ENCODE measurements around the gene BRMS1.

The BRMS1 gene

DNA sequence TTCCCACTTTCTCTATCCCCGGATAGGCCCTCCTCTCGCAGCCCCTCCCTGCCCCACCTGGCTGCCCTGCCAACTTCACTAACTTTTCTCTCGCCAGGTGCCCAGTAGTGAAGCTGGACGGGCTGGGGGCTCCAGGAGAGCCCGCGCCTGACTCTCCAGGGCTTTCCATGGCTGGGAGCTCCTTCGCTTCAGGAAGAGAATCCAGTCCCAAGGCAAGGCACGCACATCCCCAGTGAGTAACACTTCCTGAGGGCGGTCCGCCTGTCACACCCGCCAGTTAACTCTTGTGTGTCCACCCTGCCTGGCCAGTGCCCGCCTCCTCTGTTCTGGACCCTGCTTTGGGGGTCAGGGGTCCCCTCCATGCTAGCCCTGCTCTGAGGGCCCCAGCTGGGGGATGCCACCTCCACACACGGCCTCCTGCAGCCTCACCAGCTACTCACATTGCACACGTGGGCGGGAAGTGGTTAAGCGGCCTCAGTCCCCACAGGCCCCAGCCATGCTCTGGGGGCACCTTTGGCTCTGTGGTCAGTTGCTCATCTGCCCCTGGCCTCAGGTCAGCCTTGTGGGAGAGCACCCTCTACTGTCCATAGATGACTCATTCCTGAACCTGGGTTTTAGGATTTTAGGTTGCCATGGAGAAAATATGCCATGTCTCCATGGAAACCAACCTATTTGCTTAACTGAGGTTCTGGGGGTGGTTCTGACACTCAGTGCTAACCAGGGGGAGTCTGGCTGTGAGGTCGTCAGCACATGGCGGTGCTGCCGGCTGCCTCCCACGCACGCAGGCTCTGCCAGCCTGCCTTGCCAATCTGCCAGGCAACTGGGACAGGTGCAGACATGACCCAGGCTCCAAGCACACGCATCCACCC, 8.4 kb downstream of the BRMS1 start, which contains the start of gene RIN1:
Gene RIN1 (minus strand): TSS at position 201 of the 869 bp plus-strand sequence. CDS start 32 bp downstream, at position 169.
- peak; percentile 27 for DNase-seq (ENCODE audit: low read depth)

DNA sequence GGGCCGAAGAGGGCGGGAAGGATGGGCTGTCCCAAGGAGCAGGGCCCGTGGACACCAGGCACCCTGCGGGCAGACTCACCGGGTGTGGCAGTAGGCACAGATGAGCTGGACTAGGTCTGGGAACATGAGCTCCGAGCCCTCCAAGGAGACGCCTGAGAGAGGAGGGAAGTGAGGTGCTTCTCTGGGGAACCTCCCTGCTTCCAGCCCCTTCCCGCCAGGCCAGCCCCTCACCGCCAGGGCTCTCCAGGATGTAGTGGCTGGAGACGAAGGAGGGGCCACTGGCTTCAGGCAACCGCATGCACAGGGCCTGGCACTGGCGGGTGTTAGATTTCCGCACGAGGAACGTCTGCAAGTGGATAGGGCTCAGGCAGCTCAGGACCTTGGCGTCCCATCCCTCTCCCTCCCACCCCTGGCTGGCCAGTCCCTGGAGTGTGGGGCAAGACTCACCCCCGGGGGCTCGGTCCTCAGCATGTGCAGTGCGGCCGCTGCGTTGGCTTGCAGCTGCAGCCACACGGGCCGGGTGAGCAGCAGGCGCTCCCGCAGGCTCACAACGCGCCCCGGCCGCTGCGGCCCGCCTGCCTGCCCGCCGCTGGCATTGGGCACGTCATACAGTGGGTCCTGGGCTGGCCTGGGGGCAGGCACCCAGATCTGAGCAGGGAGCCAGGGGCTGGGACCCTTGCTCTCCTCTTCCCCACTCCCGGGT, 9.2 kb downstream of the BRMS1 start:
- DNase-seq (ENCODE audit: low read depth): no peak

GRCh38 chr11:66334605-66335442, 10.1 kb downstream of the BRMS1 start:
- no peak for DNase-seq (ENCODE audit: low read depth)

DNA sequence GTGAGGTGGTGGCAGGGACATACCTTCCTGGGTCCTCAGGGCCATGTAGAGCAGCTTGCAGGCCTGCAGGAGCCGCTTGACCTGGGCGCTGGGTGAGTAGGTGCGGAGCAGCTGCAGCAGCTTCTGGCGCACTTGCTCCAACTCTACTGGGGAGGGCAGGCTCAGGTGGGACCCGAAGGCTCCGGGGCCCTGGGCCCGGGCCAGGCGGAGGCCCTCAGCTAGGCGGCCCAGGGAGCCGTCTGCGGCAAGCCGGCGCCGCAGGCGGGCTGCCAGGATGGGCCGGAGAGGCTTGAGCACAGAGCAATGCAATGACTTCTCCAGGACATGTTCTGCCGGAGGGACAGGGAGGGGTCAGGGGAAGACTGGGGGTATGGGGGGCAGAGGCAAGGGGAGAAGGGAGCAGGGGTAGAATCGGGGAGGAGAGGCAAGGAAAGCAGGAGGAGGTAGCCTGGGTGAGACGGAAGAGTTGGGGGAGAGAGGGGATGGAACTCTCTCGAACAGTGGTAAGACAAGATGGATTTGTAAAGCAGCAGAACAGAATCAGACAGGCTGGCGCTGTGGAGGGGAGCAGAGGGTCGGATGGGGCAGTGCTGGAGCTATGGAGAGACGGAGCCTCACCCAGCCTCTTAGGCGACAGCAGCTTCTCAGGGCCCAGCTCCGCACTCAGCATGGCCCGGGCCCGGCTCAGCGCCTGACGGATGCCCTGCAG, 10.9 kb downstream of the BRMS1 start:
- DNase-seq (ENCODE audit: low read depth): no peak

- DNase-seq (ENCODE audit: low read depth): no peak
Observed at GRCh38 chr11:66333220-66333877, 11.6 kb downstream of the BRMS1 start.

- no peak for DNase-seq (ENCODE audit: low read depth)
Observed at GRCh38 chr11:66332371-66333219, 12.3 kb downstream of the BRMS1 start.

GRCh38 chr11:66331542-66332370, 13.1 kb downstream of the BRMS1 start:
- DNase-seq (ENCODE audit: low read depth): no peak

DNA sequence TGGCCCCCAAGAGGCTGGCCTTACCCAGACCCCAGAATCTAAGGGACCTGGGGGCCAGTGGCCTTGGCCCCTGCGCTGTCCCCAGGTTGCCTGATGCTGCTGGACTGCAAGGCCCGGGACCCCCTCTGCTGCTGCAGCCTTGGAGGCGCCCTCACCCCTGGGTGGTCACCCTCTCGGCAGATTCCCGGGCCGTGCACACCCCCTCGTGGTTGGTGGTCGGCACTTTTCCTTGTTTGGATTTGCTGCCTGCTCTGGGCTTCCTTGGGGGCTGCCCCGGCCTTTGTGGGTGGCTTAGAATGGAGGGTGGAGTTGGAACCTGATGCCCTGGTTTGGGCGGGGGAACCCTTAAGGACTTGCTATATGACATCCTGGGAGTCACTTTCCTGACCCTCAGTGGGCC, 14.0 kb downstream of the BRMS1 start:
- DNase-seq (ENCODE audit: low read depth): no peak

DNA sequence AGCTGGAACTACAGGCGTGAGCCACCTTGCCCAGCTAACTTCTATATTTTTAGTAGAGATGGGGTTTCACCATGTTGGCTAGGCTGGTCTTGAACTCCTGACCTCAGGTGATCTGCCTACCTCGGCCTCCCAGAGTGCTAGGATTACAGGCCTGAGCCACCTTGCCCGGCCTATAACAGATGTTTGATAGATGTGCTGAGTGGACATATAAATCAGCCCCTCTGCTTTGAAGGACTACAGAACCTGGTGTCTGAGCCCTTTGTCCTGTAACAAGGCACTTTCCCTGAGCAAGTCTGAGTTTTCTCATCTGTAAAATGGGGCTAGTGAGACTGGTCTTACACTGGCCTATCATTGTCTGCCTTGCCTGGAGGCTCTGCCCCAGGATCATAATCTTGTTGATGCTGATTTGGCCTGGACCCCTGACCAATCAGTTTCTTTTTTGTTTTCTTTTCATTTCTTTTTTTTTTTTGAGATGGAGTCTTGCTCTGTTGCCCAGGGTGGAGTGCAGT, 15.7 kb downstream of the BRMS1 start:
- DNase-seq (ENCODE audit: low read depth): no peak

GRCh38 chr11:66328302-66329144, 16.4 kb downstream of the BRMS1 start:
- peak; percentile 70 for DNase-seq (ENCODE audit: low read depth)

DNA sequence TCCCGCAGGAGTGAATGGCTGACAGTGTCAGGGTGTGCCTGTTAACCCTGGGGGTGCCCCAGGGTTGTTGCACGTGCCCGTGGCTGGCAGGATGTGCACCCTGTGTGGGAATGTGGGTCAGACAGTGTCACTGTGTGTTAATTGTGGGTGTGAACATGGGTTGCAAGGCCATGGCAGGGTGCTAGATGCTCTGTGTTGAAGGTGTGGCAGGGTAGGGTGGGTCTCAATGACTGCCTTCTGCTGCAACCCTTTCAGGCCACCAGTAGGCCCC, 16.9 kb downstream of the BRMS1 start:
- no peak for DNase-seq (ENCODE audit: low read depth)

GRCh38 chr11:66327171-66328030, 17.5 kb downstream of the BRMS1 start:
- DNase-seq (ENCODE audit: low read depth): no peak

DNA sequence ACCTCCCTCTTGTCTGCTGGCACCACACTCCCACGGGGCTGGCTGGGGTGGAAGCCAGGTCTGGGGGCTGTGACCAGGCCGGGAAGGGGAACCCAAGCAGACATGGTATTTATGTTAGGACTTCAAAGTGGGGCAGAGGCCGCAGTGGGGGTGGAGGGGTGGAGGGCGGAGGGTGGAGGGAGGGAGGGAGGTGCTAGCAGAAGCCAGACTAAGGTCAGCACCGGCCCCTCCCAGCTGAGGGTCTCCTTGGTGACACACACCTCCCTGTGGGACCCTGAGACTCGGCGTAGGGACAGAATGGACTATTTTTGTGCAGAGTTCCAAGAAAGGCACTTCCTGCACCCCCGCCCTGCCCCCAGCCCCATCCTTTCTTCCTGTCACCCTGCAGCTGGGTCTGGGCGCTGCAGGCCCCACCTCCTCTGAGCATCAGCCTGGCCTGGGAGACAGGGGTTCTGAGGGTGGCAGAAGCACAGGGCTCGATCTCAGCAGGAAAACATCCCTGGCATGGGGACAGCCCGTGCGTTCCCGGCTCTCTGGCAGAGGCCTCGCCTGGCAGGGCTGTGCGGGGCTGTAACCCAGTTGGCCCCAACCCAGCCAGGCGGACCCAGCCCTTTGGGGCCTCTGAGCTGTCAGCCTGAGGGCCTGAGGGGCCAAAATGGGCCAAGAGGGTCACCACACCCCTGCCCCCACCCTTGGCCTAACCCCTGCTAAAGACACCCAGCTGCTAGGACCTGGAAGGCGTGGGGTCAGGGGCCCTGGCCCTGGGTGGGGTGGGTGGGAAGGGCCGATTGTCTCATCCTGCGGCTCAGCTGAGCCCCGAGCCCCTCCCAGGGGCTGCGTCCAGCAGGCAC, 18.4 kb downstream of the BRMS1 start:
- DNase-seq (ENCODE audit: low read depth): no peak

DNA sequence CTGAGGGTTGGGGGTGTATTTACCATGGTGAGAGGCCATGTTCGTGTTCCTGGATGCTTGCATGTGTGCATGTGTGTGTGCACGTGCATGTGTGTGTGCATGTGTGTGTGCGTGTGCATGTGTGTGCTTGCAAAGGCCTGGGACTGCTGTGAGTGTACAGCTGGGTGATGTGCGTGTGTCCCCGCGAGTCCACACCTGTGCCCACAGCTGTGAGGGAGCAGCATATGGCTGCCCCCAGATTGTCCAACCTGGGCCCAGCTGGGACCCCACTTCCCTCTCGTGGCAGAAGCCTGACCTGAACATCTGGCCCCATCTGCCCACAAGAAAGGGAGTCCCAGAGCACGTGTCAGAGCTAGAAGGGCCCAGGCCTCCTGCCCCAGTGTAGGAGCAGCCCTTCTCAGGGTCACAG, 19.6 kb downstream of the BRMS1 start:
- DNase-seq (ENCODE audit: low read depth): no peak

GRCh38 chr11:66324664-66325063, 20.2 kb downstream of the BRMS1 start:
- DNase-seq (ENCODE audit: low read depth): no peak

DNA sequence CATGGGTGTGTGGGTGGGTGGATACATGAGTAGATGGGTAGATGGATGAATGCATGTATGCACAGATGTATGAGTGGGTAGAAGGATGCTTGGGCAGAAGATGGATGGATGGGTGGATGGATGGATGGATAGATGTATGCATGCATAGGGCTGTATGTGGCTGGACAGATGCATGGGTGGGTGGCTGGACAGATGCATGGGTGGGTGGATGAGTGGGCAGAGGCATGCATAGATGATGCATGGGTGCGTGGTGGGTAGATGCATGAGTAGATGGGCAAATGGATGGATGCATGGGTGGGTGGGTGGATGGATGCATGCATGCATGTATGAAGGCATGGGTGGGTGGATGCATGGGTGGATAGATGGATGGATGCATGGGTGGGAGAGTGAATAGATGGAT, 21.2 kb downstream of the BRMS1 start:
- no peak for DNase-seq (ENCODE audit: low read depth)
